Stimulated activated CD4-positive, alpha-beta T cell treated with anti-CD3 and anti-CD28 coated beads, Interleukin-12 subunit alpha, Interleukin-12 subunit beta, amount 100 ng/mL, for 48 hours (primary cell): ENCODE results near the gene GRB10.

Source experiments
- DNase-seq, 3 donors: peaks; one replicate each; pipeline ENCODE4 v3.0.0-alpha.2; 2020; ENCODE audit warnings: low read depth in 2 of 3, low spot score in 1 of 3

The GRB10 gene

GRCh38 chr7:50641442-50642405 is 141.0 kb downstream of the GRB10 start:
- DNase-seq, result no peak

- DNase-seq, result no peak
Measured at GRCh38 chr7:50640779-50641178, 141.9 kb downstream of the GRB10 start.

- DNase-seq, result no peak
Measured at GRCh38 chr7:50640256-50640655, 142.4 kb downstream of the GRB10 start.

GRCh38 chr7:50637725-50638643 is 144.7 kb downstream of the GRB10 start:
- no peak for DNase-seq

- DNase-seq, result no peak
Measured at GRCh38 chr7:50634378-50634777, 148.3 kb downstream of the GRB10 start.

GRCh38 chr7:50633414-50633710 is 149.3 kb downstream of the GRB10 start:
- DNase-seq, result no peak

GRCh38 chr7:50632561-50633413 is 149.9 kb downstream of the GRB10 start:
- peak; percentile 13 to 54 (median 34) for DNase-seq

GRCh38 chr7:50631639-50632038 is 151.1 kb downstream of the GRB10 start:
- no peak for DNase-seq

- DNase-seq, result no peak
Measured at GRCh38 chr7:50631100-50631499, 151.6 kb downstream of the GRB10 start.

GRCh38 chr7:50629238-50629901 is 153.3 kb downstream of the GRB10 start:
- DNase-seq, result no peak

- DNase-seq, result no peak
Measured at GRCh38 chr7:50628434-50629084, 154.1 kb downstream of the GRB10 start.

GRCh38 chr7:50627824-50628361 is 154.8 kb downstream of the GRB10 start:
- no peak for DNase-seq

GRCh38 chr7:50626286-50626685 is 156.4 kb downstream of the GRB10 start:
- DNase-seq, result no peak

- no peak for DNase-seq
Measured at GRCh38 chr7:50625360-50625759, 157.3 kb downstream of the GRB10 start.

GRCh38 chr7:50622821-50623220 is 159.9 kb downstream of the GRB10 start:
- DNase-seq, result no peak

- no peak for DNase-seq
Measured at GRCh38 chr7:50621973-50622490, 160.7 kb downstream of the GRB10 start.

GRCh38 chr7:50621206-50621605 is 161.5 kb downstream of the GRB10 start:
- no peak for DNase-seq

- no peak for DNase-seq
Measured at GRCh38 chr7:50620433-50620832, 162.3 kb downstream of the GRB10 start.

- DNase-seq, result no peak
Measured at GRCh38 chr7:50619684-50620083, 163.0 kb downstream of the GRB10 start.

- DNase-seq, result no peak
Measured at GRCh38 chr7:50618281-50618680, 164.4 kb downstream of the GRB10 start.
